ENCODE data around the gene PLXDC2.

The PLXDC2 gene

DNA sequence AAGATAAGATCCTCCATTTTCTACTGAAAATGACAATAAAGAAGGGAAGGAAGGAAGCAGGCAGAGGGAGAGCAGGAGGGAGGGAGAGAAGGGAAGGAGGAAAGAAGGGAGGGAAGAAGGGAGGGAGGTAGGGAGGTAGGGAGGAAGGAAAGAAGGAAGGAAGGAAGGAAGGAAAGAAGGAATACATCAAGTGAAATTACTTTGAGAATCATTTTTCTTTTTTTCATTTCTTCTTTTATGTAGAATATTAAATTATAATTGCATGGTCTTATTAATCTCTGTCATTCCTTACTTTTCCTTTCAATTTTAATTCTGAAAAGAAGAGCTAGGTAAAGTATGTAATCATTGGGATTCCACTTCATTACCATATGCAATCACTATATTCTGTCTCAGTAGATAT lies 97.8 kb downstream of the PLXDC2 start (continued):
- no peak for TF ChIP-seq ZNF350 (tag by site-specific recombination; IDR thresholded peaks at IDR 0.05)
- no peak for TF ChIP-seq ZNF155 (tag by site-specific recombination; IDR thresholded peaks at IDR 0.05)
- TF ChIP-seq, protein P1, sequence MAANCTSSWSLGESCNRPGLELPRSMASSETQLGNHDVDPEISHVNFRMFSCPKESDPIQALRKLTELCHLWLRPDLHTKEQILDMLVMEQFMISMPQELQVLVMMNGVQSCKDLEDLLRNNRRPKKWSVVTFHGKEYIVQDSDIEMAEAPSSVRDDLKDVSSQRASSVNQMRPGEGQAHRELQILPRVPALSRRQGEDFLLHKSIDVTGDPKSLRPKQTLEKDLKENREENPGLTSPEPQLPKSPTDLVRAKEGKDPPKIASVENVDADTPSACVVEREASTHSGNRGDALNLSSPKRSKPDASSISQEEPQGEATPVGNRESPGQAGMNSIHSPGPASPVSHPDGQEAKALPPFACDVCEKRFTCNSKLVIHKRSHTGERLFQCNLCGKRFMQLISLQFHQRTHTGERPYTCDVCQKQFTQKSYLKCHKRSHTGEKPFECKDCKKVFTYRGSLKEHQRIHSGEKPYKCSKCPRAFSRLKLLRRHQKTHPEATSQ (tag by site-specific recombination; IDR thresholded peaks at IDR 0.05) = no peak
- TF ChIP-seq, protein P2, sequence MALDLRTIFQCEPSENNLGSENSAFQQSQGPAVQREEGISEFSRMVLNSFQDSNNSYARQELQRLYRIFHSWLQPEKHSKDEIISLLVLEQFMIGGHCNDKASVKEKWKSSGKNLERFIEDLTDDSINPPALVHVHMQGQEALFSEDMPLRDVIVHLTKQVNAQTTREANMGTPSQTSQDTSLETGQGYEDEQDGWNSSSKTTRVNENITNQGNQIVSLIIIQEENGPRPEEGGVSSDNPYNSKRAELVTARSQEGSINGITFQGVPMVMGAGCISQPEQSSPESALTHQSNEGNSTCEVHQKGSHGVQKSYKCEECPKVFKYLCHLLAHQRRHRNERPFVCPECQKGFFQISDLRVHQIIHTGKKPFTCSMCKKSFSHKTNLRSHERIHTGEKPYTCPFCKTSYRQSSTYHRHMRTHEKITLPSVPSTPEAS (tag by site-specific recombination; IDR thresholded peaks at IDR 0.05) = no peak
- TF ChIP-seq, protein P3, sequence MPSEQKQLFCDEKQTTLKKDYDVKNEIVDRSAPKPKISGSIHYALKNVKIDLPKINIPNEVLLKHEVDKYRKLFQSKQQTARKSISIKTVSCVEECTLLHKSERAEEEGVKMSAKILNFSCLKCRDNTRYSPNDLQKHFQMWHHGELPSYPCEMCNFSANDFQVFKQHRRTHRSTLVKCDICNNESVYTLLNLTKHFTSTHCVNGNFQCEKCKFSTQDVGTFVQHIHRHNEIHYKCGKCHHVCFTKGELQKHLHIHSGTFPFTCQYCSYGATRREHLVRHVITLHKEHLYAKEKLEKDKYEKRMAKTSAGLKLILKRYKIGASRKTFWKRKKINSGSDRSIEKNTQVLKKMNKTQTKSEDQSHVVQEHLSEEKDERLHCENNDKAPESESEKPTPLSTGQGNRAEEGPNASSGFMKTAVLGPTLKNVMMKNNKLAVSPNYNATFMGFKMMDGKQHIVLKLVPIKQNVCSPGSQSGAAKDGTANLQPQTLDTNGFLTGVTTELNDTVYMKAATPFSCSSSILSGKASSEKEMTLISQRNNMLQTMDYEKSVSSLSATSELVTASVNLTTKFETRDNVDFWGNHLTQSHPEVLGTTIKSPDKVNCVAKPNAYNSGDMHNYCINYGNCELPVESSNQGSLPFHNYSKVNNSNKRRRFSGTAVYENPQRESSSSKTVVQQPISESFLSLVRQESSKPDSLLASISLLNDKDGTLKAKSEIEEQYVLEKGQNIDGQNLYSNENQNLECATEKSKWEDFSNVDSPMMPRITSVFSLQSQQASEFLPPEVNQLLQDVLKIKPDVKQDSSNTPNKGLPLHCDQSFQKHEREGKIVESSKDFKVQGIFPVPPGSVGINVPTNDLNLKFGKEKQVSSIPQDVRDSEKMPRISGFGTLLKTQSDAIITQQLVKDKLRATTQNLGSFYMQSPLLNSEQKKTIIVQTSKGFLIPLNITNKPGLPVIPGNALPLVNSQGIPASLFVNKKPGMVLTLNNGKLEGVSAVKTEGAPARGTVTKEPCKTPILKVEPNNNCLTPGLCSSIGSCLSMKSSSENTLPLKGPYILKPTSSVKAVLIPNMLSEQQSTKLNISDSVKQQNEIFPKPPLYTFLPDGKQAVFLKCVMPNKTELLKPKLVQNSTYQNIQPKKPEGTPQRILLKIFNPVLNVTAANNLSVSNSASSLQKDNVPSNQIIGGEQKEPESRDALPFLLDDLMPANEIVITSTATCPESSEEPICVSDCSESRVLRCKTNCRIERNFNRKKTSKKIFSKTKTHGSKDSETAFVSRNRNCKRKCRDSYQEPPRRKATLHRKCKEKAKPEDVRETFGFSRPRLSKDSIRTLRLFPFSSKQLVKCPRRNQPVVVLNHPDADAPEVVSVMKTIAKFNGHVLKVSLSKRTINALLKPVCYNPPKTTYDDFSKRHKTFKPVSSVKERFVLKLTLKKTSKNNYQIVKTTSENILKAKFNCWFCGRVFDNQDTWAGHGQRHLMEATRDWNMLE (tag by site-specific recombination; conservative IDR thresholded peaks at IDR 0.05; ENCODE audit: low read depth) = no peak
- TF ChIP-seq ZNF792 (tag by site-specific recombination; IDR thresholded peaks at IDR 0.05) = no peak
- no peak for TF ChIP-seq ZNF404 (tag by site-specific recombination; IDR thresholded peaks at IDR 0.05)

DNA sequence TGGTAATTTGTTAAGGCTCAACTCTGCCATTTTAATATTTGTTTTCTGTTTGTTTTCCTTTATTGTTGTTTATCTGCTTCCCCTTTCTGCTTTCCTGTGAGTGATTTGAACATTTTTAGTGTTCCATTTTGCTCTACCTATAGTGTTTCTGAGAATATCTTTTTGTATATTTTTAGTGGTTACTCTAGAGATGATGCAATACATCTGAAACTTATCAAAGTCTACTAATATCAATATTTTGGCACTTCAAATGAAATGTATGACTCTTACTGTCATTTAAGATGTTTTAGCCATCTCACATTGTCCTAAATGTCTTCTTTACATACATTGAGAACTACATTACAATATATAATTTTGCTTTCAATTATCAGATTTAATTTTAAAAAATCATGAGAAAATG lies 98.9 kb downstream of the PLXDC2 start:
- ChIA-PET POLR2A (no interaction called here), CTCF (no interaction called here)
- H3K4me1 ChIP-seq (ENCODE audit: control insufficient read depth, insufficient read depth, low read length) = peaks cover 8% of the 10 kb centered on the region
- no peaks in the 10 kb centered on the region for H3K9me3 ChIP-seq (ENCODE audit: control insufficient read depth, insufficient read depth, low read depth, low read length)
- no peak overlapping the region for H3K4me3 ChIP-seq (ENCODE audit: low read depth, low read length)
- no peak overlapping the region for H3K27ac ChIP-seq (ENCODE audit: extremely low read depth, low read depth, low read length)
- TF ChIP-seq ZNF658 (tag by site-specific recombination; IDR thresholded peaks at IDR 0.05) (no peak), ZNF626 (tag by site-specific recombination; IDR thresholded peaks at IDR 0.05) (no peak)
- H3K36me3 ChIP-seq (ENCODE audit: control insufficient read depth in 2 of 2, insufficient read depth in 1 of 2, low read length in 2 of 2) = no peaks in the 10 kb centered on the region

DNA sequence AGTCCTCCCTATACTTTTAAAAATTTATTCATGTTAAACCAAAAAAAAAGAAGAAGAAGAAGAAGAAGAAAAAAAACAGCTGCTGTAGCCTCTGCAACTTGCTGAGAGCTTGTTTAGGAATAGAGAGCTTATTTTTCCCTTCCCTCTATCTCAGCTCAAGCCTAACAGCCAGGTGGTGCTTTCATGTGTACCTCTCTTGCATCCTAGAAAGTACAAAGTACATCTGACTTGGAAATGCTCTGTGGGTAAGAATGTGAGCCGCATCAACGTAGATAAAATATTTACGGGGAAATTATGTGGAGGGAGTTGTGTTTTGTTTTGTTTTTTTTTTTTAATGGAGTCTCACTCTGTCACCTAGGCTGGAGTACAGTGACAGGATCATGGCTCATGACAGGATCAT lies 99.6 kb downstream of the PLXDC2 start:
- H3K4me3 ChIP-seq (ENCODE audit: low read depth, low read length) = no peak overlapping the region
- ChIA-PET POLR2A (no interaction called here), CTCF (no interaction called here)
- no peaks in the 10 kb centered on the region for H3K36me3 ChIP-seq (ENCODE audit: control insufficient read depth in 2 of 2, insufficient read depth in 1 of 2, low read length in 2 of 2)
- TF ChIP-seq ZNF626 (tag by site-specific recombination; IDR thresholded peaks at IDR 0.05) = no peak
- TF ChIP-seq HOXD13 (CRISPR knock-in tag; IDR thresholded peaks at IDR 0.05; ENCODE audit: borderline replicate concordance) = no peak
- TF ChIP-seq ZNF426 (tag by site-specific recombination; IDR thresholded peaks at IDR 0.05) = no peak
- TF ChIP-seq ZNF791 (tag by site-specific recombination; IDR thresholded peaks at IDR 0.05) = no peak
- TF ChIP-seq ZNF596 (tag by site-specific recombination; IDR thresholded peaks at IDR 0.05) = no peak
- TF ChIP-seq ZSCAN23 (tag by site-specific recombination; IDR thresholded peaks at IDR 0.05) = no peak
- TF ChIP-seq ZNF223 (tag by site-specific recombination; IDR thresholded peaks at IDR 0.05) = no peak
- H3K4me1 ChIP-seq (ENCODE audit: control insufficient read depth, insufficient read depth, low read length) = peaks cover 8% of the 10 kb centered on the region
- no peak overlapping the region for H3K27ac ChIP-seq (ENCODE audit: extremely low read depth, low read depth, low read length)
- no peaks in the 10 kb centered on the region for H3K9me3 ChIP-seq (ENCODE audit: control insufficient read depth, insufficient read depth, low read depth, low read length)
